Naive thymus-derived CD4-positive, alpha-beta T cell (primary cell): Measurements from ENCODE around the gene G3BP1. TPM values are rescaled to one million over a fixed set of nuclear protein-coding genes. Genes with fewer than 3 reads are reported as not detected.
"Not testable (repeated sequence)": the region's sequence is repeated elsewhere in the genome, so short reads cannot be mapped to it uniquely, and the experiment has no call there.

Experiments
- ATAC-seq: fragments of 150-1000 bp; cut with Tn5 transposase; 2 replicates; pipeline ENCODE4 v1.10.0; 2021; ENCODE audit warnings: mild to moderate bottlenecking, moderate library complexity
- CTCF ChIA-PET: fragments of 350-600 bp; sonication (Branson Sonifier 250); formaldehyde crosslinking; loops from one replicate; lab custom pipeline; 2021; ENCODE audit warnings: antibody characterized with exemption; lab: Charles Lee
- POLR2A ChIA-PET: fragments of 350-600 bp; sonication (Branson Sonifier 250); formaldehyde crosslinking; loops from one replicate; lab custom pipeline; 2021; ENCODE audit warnings: antibody characterized with exemption, inconsistent platforms; lab: Charles Lee
- DNase-seq, 9 donors: peaks; one replicate each; pipeline versions ENCODE4 v3.0.0 to v3.0.0-alpha.2; 2020 to 2022; ENCODE audit warnings: mixed read lengths in 1 of 9
- H3K27ac ChIP-seq: one replicate; pipeline ENCODE4 v1.7.0; 2013; ENCODE audit warnings: mild to moderate bottlenecking, low read depth, low read length, moderate library complexity
- H3K27me3 ChIP-seq, 2 donors: one replicate each; pipeline ENCODE4 v1.7.0; 2013; ENCODE audit warnings: low read length in 2 of 2, mild to moderate bottlenecking in 2 of 2, moderate library complexity in 2 of 2; ENCODE audit not compliant: control insufficient read depth in 2 of 2, insufficient read depth in 2 of 2
- H3K36me3 ChIP-seq, 3 experiments: 1 replicate in 2 of 3; 2 replicates in 1 of 3; pipeline ENCODE4 v1.7.0; 2013; ENCODE audit warnings: low read length in 3 of 3, mild to moderate bottlenecking in 3 of 3, moderate library complexity in 1 of 3; ENCODE audit not compliant: insufficient read depth in 3 of 3, control insufficient read depth in 2 of 3
- H3K4me1 ChIP-seq, 2 donors: one replicate each; pipeline ENCODE4 v1.7.0; 2013; ENCODE audit warnings: low read length in 2 of 2, mild to moderate bottlenecking in 2 of 2, moderate library complexity in 1 of 2; ENCODE audit not compliant: control insufficient read depth in 2 of 2, insufficient read depth in 2 of 2
- H3K4me3 ChIP-seq: 2 replicates; pipeline ENCODE4 v1.7.0; 2013; ENCODE audit warnings: mild to moderate bottlenecking, low read length
- H3K9me3 ChIP-seq, 3 experiments: 1 replicate in 2 of 3; 2 replicates in 1 of 3; pipeline ENCODE4 v1.7.0; 2013; ENCODE audit warnings: low read length in 3 of 3; ENCODE audit not compliant: control insufficient read depth in 2 of 3
- H3K27ac Mint-ChIP-seq, 9 donors: one replicate each; pipeline ENCODE4 v1.8.0; 2020 to 2022; ENCODE audit warnings: mixed read lengths in 9 of 9, mild to moderate bottlenecking in 8 of 9, moderate library complexity in 5 of 9, inconsistent platforms in 2 of 9
- H3K27me3 Mint-ChIP-seq, 5 donors: one replicate each; pipeline ENCODE4 v1.8.0; 2021 to 2022; ENCODE audit warnings: mixed read lengths in 5 of 5, mild to moderate bottlenecking in 1 of 5
- H3K36me3 Mint-ChIP-seq, 5 donors: one replicate each; pipeline ENCODE4 v1.8.0; 2020 to 2022; ENCODE audit warnings: mixed read lengths in 5 of 5, mild to moderate bottlenecking in 3 of 5, inconsistent platforms in 1 of 5
- H3K4me1 Mint-ChIP-seq, 7 donors: one replicate each; pipeline ENCODE4 v1.8.0; 2020 to 2022; ENCODE audit warnings: mixed read lengths in 7 of 7, mild to moderate bottlenecking in 3 of 7, inconsistent platforms in 1 of 7
- H3K4me3 Mint-ChIP-seq, 10 donors: one replicate each; pipeline ENCODE4 v1.8.0; 2020 to 2022; ENCODE audit warnings: mild to moderate bottlenecking in 10 of 10, mixed read lengths in 10 of 10, moderate library complexity in 6 of 10, inconsistent platforms in 2 of 10
- H3K9me3 Mint-ChIP-seq, 11 donors: one replicate each; pipeline ENCODE4 v1.8.0; 2020 to 2022; ENCODE audit warnings: mixed read lengths in 11 of 11, mild to moderate bottlenecking in 4 of 11, inconsistent platforms in 1 of 11, moderate library complexity in 1 of 11
- intact Hi-C, 2 donors: fragments of 100-400 bp; cut with micrococcal nuclease; formaldehyde crosslinking; loops; one replicate each; pipeline ENCODE4 v1.15.1; 2023
- polyA plus RNA-seq, 2 donors: library from polyadenylated mRNA; unstranded; fragments of 300-500 nt; fragmentation: Illumina TruSeq; gene quantifications; one replicate each; pipeline ENCODE4 v1.2.3, GENCODE V29; 2021
- total RNA-seq, 6 experiments: library from RNA in 5 of 6; stranded (reverse) in 5 of 6; gene quantifications; 1 replicate in 5 of 6; 2 replicates in 1 of 6; pipeline ENCODE4 v1.2.3 and lab custom pipeline; 2021 to 2026

Gene G3BP1
- total and polyA plus RNA-seq, 7 experiments from 2014 or later = 86.1 to 244 (median 158) TPM

- ATAC-seq, H3K4me1 Mint-ChIP-seq, H3K9me3 Mint-ChIP-seq, H3K9me3 ChIP-seq, H3K27ac ChIP-seq, POLR2A ChIA-PET, DNase-seq, H3K27me3 Mint-ChIP-seq, intact Hi-C loops, H3K4me1 ChIP-seq, H3K4me3 ChIP-seq, H3K36me3 Mint-ChIP-seq, H3K27ac Mint-ChIP-seq, H3K36me3 ChIP-seq, H3K4me3 Mint-ChIP-seq, CTCF ChIA-PET, H3K27me3 ChIP-seq: not testable (repeated sequence)
These were observed 89.1 kb downstream of the G3BP1 start for GRCh38 chr5:151860867-151861266.

Other genes starting within 250 kb of the G3BP1 start
- gene FAT2, start 180.6 kb upstream of the G3BP1 start, total RNA-seq = not detected
- gene FAT2, start 180.6 kb upstream of the G3BP1 start, polyA plus RNA-seq = not detected
- gene SPARC, start 85.0 kb upstream of the G3BP1 start, total RNA-seq = 10 to 100 TPM in 1 of 5 experiments, 1 to 10 TPM in 1, under 1 TPM in 2, not detected in 1; 0.43 to 14.5 (median 1.4) TPM
- gene SPARC, start 85.0 kb upstream of the G3BP1 start, polyA plus RNA-seq = under 1 TPM in 1 of 2 donors, not detected in 1; 0.30 TPM
- gene ATOX1, start 13.3 kb upstream of the G3BP1 start, total RNA-seq = 10 to 100 TPM; 14.8 to 58.2 (median 29.6) TPM
- gene ATOX1, start 13.3 kb upstream of the G3BP1 start, polyA plus RNA-seq = 10 to 100 TPM; 44.7 to 71.1 TPM
- gene GLRA1, start 152.9 kb downstream of the G3BP1 start, total RNA-seq = not detected
- gene GLRA1, start 152.9 kb downstream of the G3BP1 start, polyA plus RNA-seq = not detected